ENCODE results near the gene PDSS2.

PDSS2 gene

DNA sequence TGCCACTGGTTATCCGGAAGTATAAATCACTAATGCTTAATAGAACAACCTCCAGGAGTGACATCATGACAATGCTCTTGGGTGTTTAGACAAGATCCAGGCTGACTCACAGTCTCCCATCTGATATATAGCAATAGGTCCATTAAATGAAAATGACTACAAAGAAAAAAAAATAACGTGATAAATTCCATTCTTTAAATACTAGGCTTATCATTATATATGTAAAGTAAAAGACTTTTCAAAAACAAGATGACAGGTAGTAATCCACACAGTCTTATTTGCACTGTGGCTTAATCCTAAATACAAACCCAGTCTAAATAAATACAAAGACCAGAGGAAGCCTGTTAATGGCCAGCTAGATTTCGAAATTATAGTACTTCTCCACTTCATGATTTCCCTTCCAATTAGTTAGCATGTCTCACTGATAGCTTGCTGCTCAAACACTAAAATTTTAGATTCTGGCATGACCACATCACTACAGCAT, 195.0 kb downstream of the PDSS2 start:
- no peaks in the 10 kb centered on the region for H3K9me2 ChIP-seq (replicated peaks; ENCODE audit: insufficient read depth, low read length)
- TF ChIP-seq, protein P1, sequence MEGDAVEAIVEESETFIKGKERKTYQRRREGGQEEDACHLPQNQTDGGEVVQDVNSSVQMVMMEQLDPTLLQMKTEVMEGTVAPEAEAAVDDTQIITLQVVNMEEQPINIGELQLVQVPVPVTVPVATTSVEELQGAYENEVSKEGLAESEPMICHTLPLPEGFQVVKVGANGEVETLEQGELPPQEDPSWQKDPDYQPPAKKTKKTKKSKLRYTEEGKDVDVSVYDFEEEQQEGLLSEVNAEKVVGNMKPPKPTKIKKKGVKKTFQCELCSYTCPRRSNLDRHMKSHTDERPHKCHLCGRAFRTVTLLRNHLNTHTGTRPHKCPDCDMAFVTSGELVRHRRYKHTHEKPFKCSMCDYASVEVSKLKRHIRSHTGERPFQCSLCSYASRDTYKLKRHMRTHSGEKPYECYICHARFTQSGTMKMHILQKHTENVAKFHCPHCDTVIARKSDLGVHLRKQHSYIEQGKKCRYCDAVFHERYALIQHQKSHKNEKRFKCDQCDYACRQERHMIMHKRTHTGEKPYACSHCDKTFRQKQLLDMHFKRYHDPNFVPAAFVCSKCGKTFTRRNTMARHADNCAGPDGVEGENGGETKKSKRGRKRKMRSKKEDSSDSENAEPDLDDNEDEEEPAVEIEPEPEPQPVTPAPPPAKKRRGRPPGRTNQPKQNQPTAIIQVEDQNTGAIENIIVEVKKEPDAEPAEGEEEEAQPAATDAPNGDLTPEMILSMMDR (IDR thresholded peaks at IDR 0.05; ENCODE audit: insufficient read depth, low read length, poor library complexity, severe bottlenecking) = no peak
- TF ChIP-seq EZH2phosphoT487 (conservative IDR thresholded peaks at IDR 0.05; ENCODE audit: low read length) = no peak
- no peak overlapping the region for H3K27ac ChIP-seq (ENCODE audit: low read depth, low read length)

DNA sequence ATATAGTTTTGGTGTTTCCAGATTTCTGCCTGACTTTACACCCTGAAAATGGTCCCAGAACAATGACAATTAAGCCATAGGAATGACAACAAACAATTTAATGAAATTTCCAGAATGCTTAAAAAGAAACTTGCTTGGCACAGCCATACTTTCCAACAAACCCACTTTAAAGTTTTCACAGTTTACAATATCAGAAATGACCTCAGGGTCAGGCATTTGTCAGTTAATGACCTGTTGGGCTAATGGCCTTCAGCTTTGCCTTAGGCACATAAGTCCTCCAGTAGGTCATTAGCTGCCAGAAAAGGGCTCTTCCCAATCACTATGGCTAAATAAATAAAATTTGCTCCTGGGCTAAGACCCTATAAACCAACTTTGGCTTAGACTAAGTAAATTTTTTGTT, 199.4 kb downstream of the PDSS2 start:
- Histone ChIP-seq H2AFZ (ENCODE audit: low read depth, low read length, severe bottlenecking) (no peak overlapping the region), H3K9me3 (ENCODE audit: insufficient read depth, low read length) (no peaks in the 10 kb centered on the region), H3F3A (ENCODE audit: insufficient read depth) (no peaks in the 10 kb centered on the region), H3K9me2 (replicated peaks; ENCODE audit: insufficient read depth, low read length) (no peaks in the 10 kb centered on the region), H3K4me2 (ENCODE audit: low read depth, low read length, poor library complexity, severe bottlenecking) (no peak overlapping the region), H3K9ac (ENCODE audit: low read length) (no peak overlapping the region), H3K27me3 (ENCODE audit: low read length) (no peaks in the 10 kb centered on the region), H3K36me3 (ENCODE audit: low read length) (no peaks in the 10 kb centered on the region), H3K4me3 (ENCODE audit: insufficient read depth, low read length, poor library complexity, severe bottlenecking) (no peak overlapping the region), H3K27ac (ENCODE audit: low read depth, low read length) (no peak overlapping the region), H4K20me1 (ENCODE audit: low read depth, low read length) (no peaks in the 10 kb centered on the region; the same call in 1 of the 2 replicates), H3K79me2 (ENCODE audit: insufficient read depth, low read length) (no peaks in the 10 kb centered on the region)
- TF ChIP-seq, protein P1 (IDR thresholded peaks at IDR 0.05; ENCODE audit: insufficient read depth, low read length, poor library complexity, severe bottlenecking) = no peak
- TF ChIP-seq EZH2phosphoT487 (conservative IDR thresholded peaks at IDR 0.05; ENCODE audit: low read length) = no peak

More for the DNA sequence above, 195.0 kb downstream of the PDSS2 start:
- Histone ChIP-seq H3K9me3 (ENCODE audit: insufficient read depth, low read length) (no peaks in the 10 kb centered on the region), H3K4me2 (ENCODE audit: low read depth, low read length, poor library complexity, severe bottlenecking) (no peak overlapping the region), H4K20me1 (ENCODE audit: low read depth, low read length) (no peaks in the 10 kb centered on the region; the same call in 1 of the 2 replicates), H3K79me2 (ENCODE audit: insufficient read depth, low read length) (no peaks in the 10 kb centered on the region), H3F3A (ENCODE audit: insufficient read depth) (no peaks in the 10 kb centered on the region), H2AFZ (ENCODE audit: low read depth, low read length, severe bottlenecking) (no peak overlapping the region), H3K36me3 (ENCODE audit: low read length) (no peaks in the 10 kb centered on the region), H3K27me3 (ENCODE audit: low read length) (no peaks in the 10 kb centered on the region), H3K4me3 (ENCODE audit: insufficient read depth, low read length, poor library complexity, severe bottlenecking) (no peak overlapping the region), H3K9ac (ENCODE audit: low read length) (no peak overlapping the region)

DNA sequence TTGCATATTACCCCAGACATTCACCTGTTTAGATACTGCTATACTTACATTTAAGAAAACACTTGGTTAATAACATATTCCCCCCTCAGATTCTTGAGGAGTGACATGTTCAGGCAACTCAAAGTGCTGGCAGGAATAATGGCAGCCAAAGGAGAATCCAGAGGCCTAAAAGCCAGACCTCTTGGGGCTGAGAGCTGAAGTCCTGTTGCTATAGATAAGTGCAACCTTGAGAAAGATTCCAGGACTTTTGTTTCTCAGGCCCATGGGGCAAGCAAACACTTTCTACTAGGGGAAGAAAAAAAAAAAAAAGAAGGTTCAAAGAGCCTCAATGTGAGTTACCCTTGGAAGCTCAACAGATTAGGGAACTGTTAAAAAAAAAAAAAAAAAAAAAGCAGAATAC, 211.2 kb downstream of the PDSS2 start:
- Histone ChIP-seq H3K4me2 (ENCODE audit: low read depth, low read length, poor library complexity, severe bottlenecking) (no peak overlapping the region), H3K27ac (ENCODE audit: low read depth, low read length) (no peak overlapping the region), H3K9me3 (ENCODE audit: insufficient read depth, low read length) (no peaks in the 10 kb centered on the region), H3K9ac (ENCODE audit: low read length) (no peak overlapping the region), H3K79me2 (ENCODE audit: insufficient read depth, low read length) (no peaks in the 10 kb centered on the region), H2AFZ (ENCODE audit: low read depth, low read length, severe bottlenecking) (no peak overlapping the region), H4K20me1 (ENCODE audit: low read depth, low read length) (no peaks in the 10 kb centered on the region), H3F3A (ENCODE audit: insufficient read depth) (no peaks in the 10 kb centered on the region), H3K4me3 (ENCODE audit: insufficient read depth, low read length, poor library complexity, severe bottlenecking) (no peak overlapping the region), H3K27me3 (ENCODE audit: low read length) (no peaks in the 10 kb centered on the region), H3K36me3 (ENCODE audit: low read length) (no peaks in the 10 kb centered on the region), H3K9me2 (replicated peaks; ENCODE audit: insufficient read depth, low read length) (no peaks in the 10 kb centered on the region)
- TF ChIP-seq EZH2phosphoT487 (conservative IDR thresholded peaks at IDR 0.05; ENCODE audit: low read length) = no peak
- TF ChIP-seq, protein P1 (IDR thresholded peaks at IDR 0.05; ENCODE audit: insufficient read depth, low read length, poor library complexity, severe bottlenecking) = no peak

Data from SU-DHL-6 (cell line).